Panc1 (cell line): ENCODE data around the gene AKAP10. TPM values are rescaled to one million over a fixed set of nuclear protein-coding genes. Genes with fewer than 3 reads are reported as not detected.
"Not testable (repeated sequence)": the region's sequence is repeated elsewhere in the genome, so short reads cannot be mapped to it uniquely, and the experiment has no call there.

ENCODE experiments used
- ATAC-seq: fragments of 200-7000 bp; cut with Tn5 transposase; 2 replicates; pipeline ENCODE4 v1.9.1; 2020; ENCODE audit warnings: mild to moderate bottlenecking, moderate library complexity
- BruUV-seq: library from RNA; stranded (reverse); fragments of 400-500 nt; replicated peaks from 2 replicates; lab custom pipeline; 2021; lab: Mats Ljungman, UMichigan
- CTCF ChIA-PET: fragments of 300-600 bp; sonication (Branson Sonifier 250); formaldehyde crosslinking; loops from one replicate; lab custom pipeline; 2022; ENCODE audit warnings: antibody characterized with exemption; lab: Charles Lee
- POLR2A ChIA-PET: fragments of 300-600 bp; sonication (Branson Sonifier 250); formaldehyde crosslinking; loops from one replicate; lab custom pipeline; 2022; ENCODE audit warnings: antibody characterized with exemption; lab: Charles Lee
- DNase-seq: peaks from one replicate; pipeline ENCODE4 v3.0.0-alpha.2; 2010; ENCODE audit warnings: low read depth, low spot score
- H3K27ac ChIP-seq: 2 replicates; pipeline ENCODE4 v1.5.1; 2011; ENCODE audit warnings: mild to moderate bottlenecking, low read length, inconsistent platforms
- H3K27me3 ChIP-seq: fragments of 200-500 bp; sonication (Bioruptor generic); 2 replicates; pipeline ENCODE4 v1.6.0; 2014; ENCODE audit warnings: low read length, inconsistent platforms; ENCODE audit not compliant: control insufficient read depth, insufficient read depth
- H3K36me3 ChIP-seq: fragments of 200-500 bp; sonication (Bioruptor generic); 2 replicates; pipeline ENCODE4 v1.5.1; 2014; ENCODE audit warnings: inconsistent platforms, mild to moderate bottlenecking, low read length, moderate library complexity; ENCODE audit not compliant: control insufficient read depth, insufficient read depth
- H3K4me1 ChIP-seq: 2 replicates; pipeline ENCODE4 v1.5.1; 2011; ENCODE audit warnings: inconsistent platforms, mild to moderate bottlenecking, low read length, moderate library complexity; ENCODE audit not compliant: control insufficient read depth, insufficient read depth
- H3K4me3 ChIP-seq, 2 experiments: 2 replicates each; pipeline ENCODE4 v1.5.1; 2011 to 2012; ENCODE audit warnings: low read depth in 2 of 2, low read length in 2 of 2, mild to moderate bottlenecking in 2 of 2, inconsistent platforms in 1 of 2, moderate library complexity in 1 of 2
- H3K9me3 ChIP-seq: fragments of 200-500 bp; sonication (Bioruptor generic); 2 replicates; pipeline ENCODE4 v1.5.1; 2014; ENCODE audit warnings: low read depth, mild to moderate bottlenecking, inconsistent platforms, low read length, moderate library complexity; ENCODE audit not compliant: control insufficient read depth, insufficient read depth
- POLR2AphosphoS5 ChIP-seq: IDR thresholded peaks from 2 replicates; pipeline ENCODE4 v1.6.1; 2012; ENCODE audit warnings: mild to moderate bottlenecking, low read depth, low read length, moderate library complexity
- SIN3A ChIP-seq: IDR thresholded peaks from 2 replicates; pipeline ENCODE4 v1.6.1; 2012; ENCODE audit warnings: low read depth, mild to moderate bottlenecking, low read length, moderate library complexity, borderline replicate concordance; ENCODE audit not compliant: insufficient read depth
- TCF7L2 ChIP-seq: IDR thresholded peaks from 2 replicates; pipeline ENCODE4 v1.6.1; 2011; ENCODE audit warnings: mild to moderate bottlenecking, low read depth, low read length, inconsistent platforms
- in situ Hi-C: cut with HindIII; loops from 2 replicates; pipeline ENCODE4 v1.10.0; 2016; ENCODE audit warnings: low sequenced_read_pairs, low pct_unique_long_range_greater_than_20kb
- intact Hi-C: fragments of 100-400 bp; cut with micrococcal nuclease; formaldehyde crosslinking; loops from one replicate; pipeline ENCODE4 v1.10.0; 2022; ENCODE audit not compliant: unreplicated experiment
- total RNA-seq: library from RNA; stranded (reverse); gene quantifications from one replicate; pipeline ENCODE4 v1.2.1, GENCODE V29; 2021; ENCODE audit not compliant: unreplicated experiment
- TF ChIP-seq, protein P1 (sequence below), 2 experiments: IDR thresholded peaks; 2 replicates each; pipeline ENCODE4 v1.6.1; 2011 to 2012; ENCODE audit warnings: low read depth in 2 of 2, control low read depth in 1 of 2, low read length in 1 of 2, mild to moderate bottlenecking in 1 of 2, moderate library complexity in 1 of 2; ENCODE audit not compliant: insufficient read depth in 1 of 2
- TF ChIP-seq, protein P2 (sequence below): fragments of 450-650 bp; IDR thresholded peaks from 2 replicates; pipeline ENCODE4 v1.5.1; 2017; ENCODE audit warnings: mild to moderate bottlenecking

Gene AKAP10
- total RNA-seq, 1 experiment from 2014 or later, result 24.6 TPM

DNA sequence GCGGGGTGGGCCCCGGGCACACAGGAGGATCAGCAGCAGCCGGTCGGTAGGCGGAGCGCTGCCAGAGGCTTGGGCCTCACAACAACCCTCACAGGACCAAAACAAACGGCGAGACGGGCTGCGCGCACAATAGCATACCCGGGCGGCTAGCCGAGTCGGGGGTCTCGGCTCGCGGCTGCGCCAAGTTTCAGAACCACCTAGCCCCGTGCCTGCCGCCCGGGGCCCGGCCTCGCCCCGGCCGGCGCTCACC lies 110.6 kb downstream of the AKAP10 start:
- in situ Hi-C loops, result no loop called here
- H3K27ac ChIP-seq, result peak overlapping the region; percentile 79
- H3K36me3 ChIP-seq, result no peaks in the 10 kb centered on the region; the same call in 1 of the 2 replicates
- peaks cover 9% of the 10 kb centered on the region for H3K4me1 ChIP-seq
- CTCF ChIA-PET, result no interaction called here
- peak overlapping the region; percentile 67 to 86 for H3K4me3 ChIP-seq
- no peaks in the 10 kb centered on the region for H3K27me3 ChIP-seq
- no TSS peak for BruUV-seq
- intact Hi-C loops, result no loop called here
- peak; percentile 81 for ATAC-seq
- TF ChIP-seq, protein P1, sequence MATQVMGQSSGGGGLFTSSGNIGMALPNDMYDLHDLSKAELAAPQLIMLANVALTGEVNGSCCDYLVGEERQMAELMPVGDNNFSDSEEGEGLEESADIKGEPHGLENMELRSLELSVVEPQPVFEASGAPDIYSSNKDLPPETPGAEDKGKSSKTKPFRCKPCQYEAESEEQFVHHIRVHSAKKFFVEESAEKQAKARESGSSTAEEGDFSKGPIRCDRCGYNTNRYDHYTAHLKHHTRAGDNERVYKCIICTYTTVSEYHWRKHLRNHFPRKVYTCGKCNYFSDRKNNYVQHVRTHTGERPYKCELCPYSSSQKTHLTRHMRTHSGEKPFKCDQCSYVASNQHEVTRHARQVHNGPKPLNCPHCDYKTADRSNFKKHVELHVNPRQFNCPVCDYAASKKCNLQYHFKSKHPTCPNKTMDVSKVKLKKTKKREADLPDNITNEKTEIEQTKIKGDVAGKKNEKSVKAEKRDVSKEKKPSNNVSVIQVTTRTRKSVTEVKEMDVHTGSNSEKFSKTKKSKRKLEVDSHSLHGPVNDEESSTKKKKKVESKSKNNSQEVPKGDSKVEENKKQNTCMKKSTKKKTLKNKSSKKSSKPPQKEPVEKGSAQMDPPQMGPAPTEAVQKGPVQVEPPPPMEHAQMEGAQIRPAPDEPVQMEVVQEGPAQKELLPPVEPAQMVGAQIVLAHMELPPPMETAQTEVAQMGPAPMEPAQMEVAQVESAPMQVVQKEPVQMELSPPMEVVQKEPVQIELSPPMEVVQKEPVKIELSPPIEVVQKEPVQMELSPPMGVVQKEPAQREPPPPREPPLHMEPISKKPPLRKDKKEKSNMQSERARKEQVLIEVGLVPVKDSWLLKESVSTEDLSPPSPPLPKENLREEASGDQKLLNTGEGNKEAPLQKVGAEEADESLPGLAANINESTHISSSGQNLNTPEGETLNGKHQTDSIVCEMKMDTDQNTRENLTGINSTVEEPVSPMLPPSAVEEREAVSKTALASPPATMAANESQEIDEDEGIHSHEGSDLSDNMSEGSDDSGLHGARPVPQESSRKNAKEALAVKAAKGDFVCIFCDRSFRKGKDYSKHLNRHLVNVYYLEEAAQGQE (IDR thresholded peaks at IDR 0.05; ENCODE audit: insufficient read depth in 1 of 2, low read depth in 2 of 2, low read length in 1 of 2), result no peak
- 0 out of 2 replicates have a peak, but pooled peaks have one; percentile 50 for TF ChIP-seq SIN3A
- no peak for DNase-seq
- no peaks in the 10 kb centered on the region for H3K9me3 ChIP-seq
- POLR2A ChIA-PET, result no interaction called here

DNA sequence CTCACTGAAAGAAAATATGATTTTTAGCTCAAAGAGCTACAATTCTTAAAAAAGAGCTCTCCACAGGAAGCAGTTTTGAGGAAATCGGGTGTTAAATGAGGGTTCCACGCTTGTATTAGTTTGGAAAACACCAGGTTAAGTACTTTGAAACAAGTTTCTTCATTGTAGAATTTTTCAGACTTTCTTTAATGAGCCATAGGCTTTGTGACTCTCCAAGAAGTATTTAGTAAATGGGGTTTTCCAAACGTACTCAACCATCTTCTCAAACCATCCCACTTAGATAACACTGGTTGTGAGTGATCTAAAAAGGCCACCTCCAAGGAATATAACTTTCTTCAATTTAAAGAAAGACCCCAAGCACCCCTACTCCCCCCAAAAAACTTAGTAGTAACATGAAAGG lies 112.6 kb downstream of the AKAP10 start:
- ATAC-seq (no peak), DNase-seq (no peak)
- in situ Hi-C loops, result no loop called here
- ChIA-PET CTCF (no interaction called here), POLR2A (no interaction called here)
- intact Hi-C loops, result no loop called here
- TF ChIP-seq TCF7L2 (no peak), SIN3A (no peak), POLR2AphosphoS5 (no peak)
- TF ChIP-seq, protein P2, sequence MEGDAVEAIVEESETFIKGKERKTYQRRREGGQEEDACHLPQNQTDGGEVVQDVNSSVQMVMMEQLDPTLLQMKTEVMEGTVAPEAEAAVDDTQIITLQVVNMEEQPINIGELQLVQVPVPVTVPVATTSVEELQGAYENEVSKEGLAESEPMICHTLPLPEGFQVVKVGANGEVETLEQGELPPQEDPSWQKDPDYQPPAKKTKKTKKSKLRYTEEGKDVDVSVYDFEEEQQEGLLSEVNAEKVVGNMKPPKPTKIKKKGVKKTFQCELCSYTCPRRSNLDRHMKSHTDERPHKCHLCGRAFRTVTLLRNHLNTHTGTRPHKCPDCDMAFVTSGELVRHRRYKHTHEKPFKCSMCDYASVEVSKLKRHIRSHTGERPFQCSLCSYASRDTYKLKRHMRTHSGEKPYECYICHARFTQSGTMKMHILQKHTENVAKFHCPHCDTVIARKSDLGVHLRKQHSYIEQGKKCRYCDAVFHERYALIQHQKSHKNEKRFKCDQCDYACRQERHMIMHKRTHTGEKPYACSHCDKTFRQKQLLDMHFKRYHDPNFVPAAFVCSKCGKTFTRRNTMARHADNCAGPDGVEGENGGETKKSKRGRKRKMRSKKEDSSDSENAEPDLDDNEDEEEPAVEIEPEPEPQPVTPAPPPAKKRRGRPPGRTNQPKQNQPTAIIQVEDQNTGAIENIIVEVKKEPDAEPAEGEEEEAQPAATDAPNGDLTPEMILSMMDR, result no peak
- TF ChIP-seq, protein P1 (IDR thresholded peaks at IDR 0.05; ENCODE audit: insufficient read depth in 1 of 2, low read depth in 2 of 2, low read length in 1 of 2), result no peak
- H3K4me3 ChIP-seq, result no peak overlapping the region
- no peaks in the 10 kb centered on the region; the same call in 1 of the 2 replicates for H3K36me3 ChIP-seq
- peaks cover 9% of the 10 kb centered on the region for H3K4me1 ChIP-seq
- no TSS peak for BruUV-seq
- H3K27ac ChIP-seq, result no peak overlapping the region
- H3K27me3 ChIP-seq, result no peaks in the 10 kb centered on the region
- no peaks in the 10 kb centered on the region for H3K9me3 ChIP-seq

DNA sequence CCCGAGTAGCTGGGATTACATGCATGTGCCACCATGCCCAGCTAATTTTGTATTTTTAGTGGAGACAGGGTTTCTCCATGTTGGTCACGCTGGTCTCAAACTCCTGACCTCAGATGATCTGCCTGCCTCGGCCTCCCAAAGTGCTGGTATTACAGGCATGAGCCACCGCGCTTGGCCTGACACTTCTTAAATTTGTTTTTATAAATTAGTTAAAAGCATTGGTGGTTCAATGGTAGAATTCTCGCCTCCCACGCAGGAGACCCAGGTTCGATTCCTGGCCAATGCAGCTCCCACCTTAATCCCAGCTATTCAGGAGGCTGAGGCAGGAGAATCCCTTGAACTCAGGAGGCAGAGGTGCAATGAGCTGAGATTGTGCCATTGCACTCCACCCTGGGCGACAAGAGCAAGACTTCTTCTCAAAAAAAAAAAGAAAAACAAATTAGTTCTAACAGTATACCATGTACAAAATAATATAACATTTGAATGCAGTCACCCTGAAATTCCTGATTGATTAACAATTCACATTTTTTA lies 116.9 kb downstream of the AKAP10 start:
- H3K9me3 ChIP-seq, BruUV-seq, H3K36me3 ChIP-seq, POLR2A ChIA-PET, CTCF ChIA-PET, in situ Hi-C loops, H3K4me3 ChIP-seq, H3K4me1 ChIP-seq, H3K27ac ChIP-seq, DNase-seq, ATAC-seq, H3K27me3 ChIP-seq, intact Hi-C loops: not testable (repeated sequence)
